HG02642 (cell line): ENCODE data around the gene TRMT61A.
A peak's percentile ranks its signal among the peaks of the same experiment; 100 is the strongest.

Source experiments
- ATAC-seq: cut with Tn5 transposase; IDR thresholded peaks from one replicate; pipeline ENCODE4 v1.9.1; 2021; ENCODE audit warnings: mild to moderate bottlenecking; ENCODE audit not compliant: unreplicated experiment, poor library complexity

Gene TRMT61A

DNA sequence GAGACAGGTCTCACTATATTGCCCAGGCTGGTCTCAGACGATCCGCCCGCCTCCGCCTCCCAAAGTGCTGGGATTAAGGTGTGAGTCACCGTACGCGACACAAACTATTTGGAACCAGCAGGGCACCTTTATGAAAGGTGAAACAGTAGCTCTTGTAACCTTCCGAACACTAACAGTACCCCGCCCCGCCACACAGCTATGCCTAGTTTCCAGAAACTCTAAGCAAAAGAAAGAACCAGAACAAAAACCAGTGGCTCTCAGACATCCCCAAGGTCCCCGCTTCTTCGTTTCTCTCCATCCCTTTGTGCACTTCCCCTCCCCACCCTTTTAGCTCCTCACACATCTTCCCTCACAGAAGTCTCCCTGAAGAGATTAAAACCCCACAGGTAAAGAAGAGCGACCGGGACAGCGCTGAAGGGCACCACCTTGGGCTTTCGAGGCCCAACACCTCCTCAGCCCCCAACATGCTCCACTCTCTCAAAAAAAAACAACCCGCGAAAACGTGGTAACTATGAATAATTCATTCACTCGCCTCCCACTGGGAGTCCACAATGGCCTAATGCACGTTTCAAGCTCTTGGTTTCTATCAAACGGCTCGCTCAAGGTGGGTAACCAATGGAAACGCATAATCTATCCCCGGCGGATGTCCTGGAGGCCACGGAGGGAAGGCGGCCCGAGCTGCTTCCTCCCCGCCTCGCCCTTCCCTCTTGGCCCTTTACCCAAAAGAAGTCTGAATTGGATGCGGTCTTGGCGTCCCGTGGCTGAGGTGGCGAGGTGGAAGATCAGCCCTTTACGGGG, 32.6 kb downstream of the TRMT61A start:
- peak; percentile 11 for ATAC-seq

- peak; percentile 34 for ATAC-seq
These were observed 33.1 kb downstream of the TRMT61A start for GRCh38 chr14:103562179-103562428.

GRCh38 chr14:103562429-103563225, 33.6 kb downstream of the TRMT61A start, which contains the start of the genes BAG5 and COA8:
Gene BAG5, minus strand, starts transcription at chr14:103562657. Its CDS starts 1,493 bp downstream, at chr14:103561164.
Gene COA8, plus strand, starts transcription at chr14:103562960. Its CDS starts 42 bp downstream, at chr14:103563002.
- ATAC-seq, result peak; percentile 81

GRCh38 chr14:103563226-103563620, 34.2 kb downstream of the TRMT61A start:
- ATAC-seq, result no peak

GRCh38 chr14:103563844-103564505, 35.0 kb downstream of the TRMT61A start:
- ATAC-seq, result no peak

- no peak for ATAC-seq
These were observed 40.0 kb downstream of the TRMT61A start for GRCh38 chr14:103568952-103569351.

- ATAC-seq, result no peak
These were observed 40.4 kb downstream of the TRMT61A start for GRCh38 chr14:103569408-103569807.

- no peak for ATAC-seq
These were observed 45.1 kb downstream of the TRMT61A start for GRCh38 chr14:103574104-103574503.

DNA sequence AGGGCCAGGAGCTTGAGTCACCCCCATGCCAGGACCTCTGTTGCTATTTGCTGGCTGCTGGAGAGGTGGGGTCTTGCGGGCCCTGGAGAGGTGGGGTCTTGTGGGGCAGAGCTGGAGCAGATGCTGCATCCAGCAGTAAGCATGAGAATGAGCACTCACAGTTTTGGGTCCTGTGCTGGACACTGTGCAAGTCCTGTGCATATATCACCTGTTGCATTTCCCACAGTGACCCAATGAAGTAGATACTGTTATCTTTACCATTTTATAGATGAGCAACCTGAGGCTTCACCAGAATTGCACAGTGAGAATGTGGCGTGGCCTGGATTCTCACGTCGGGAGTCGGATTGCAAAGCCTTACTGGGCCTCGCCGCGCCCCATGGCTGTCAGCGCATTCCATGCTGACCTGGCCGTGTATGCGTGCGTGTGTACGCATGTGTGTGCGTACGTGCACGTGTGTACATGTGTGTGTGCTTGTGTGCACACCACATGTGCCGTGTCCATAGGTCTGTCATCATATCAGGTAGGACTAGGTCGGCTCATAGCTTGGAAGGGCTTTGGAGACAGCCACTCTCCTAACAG, 45.8 kb downstream of the TRMT61A start:
- ATAC-seq, result no peak

- no peak for ATAC-seq
These were observed 47.5 kb downstream of the TRMT61A start for GRCh38 chr14:103576371-103577024.

- ATAC-seq, result no peak
These were observed 49.5 kb downstream of the TRMT61A start for GRCh38 chr14:103578401-103579075.

DNA sequence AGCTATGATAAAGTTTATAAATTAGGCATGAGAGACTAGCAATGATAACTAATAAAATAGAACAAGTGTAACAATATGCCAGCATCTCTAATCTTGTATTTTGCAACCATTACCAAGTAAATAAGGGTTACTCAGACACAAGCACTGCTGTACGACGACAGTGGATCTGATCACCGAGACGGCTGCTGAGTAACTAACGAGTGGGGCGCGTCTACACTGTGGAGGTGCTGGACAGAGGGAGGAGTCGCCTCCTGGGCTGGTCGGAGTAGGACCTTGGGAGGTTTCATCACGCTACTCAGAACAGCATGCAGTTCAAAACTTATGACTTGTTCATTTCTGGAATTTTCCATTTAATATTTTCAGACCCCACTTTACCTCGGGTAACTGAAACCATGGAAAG, 52.2 kb downstream of the TRMT61A start:
- ATAC-seq, result no peak

GRCh38 chr14:103581954-103582703, 53.1 kb downstream of the TRMT61A start:
- no peak for ATAC-seq

GRCh38 chr14:103584326-103584915, 55.4 kb downstream of the TRMT61A start:
- no peak for ATAC-seq
